Fibroblast of the aortic adventitia (primary cell): ENCODE data around the gene SLC2A13. TPM values are rescaled to one million over a fixed set of nuclear protein-coding genes. Genes with fewer than 3 reads are reported as not detected.

Experiments used
- DNase-seq: peaks from one replicate; pipeline ENCODE4 v3.0.0-alpha.2; 2010; ENCODE audit warnings: low read depth
- H3K4me3 ChIP-seq: 2 replicates; pipeline ENCODE4 v1.5.1; 2011; ENCODE audit warnings: low read depth, mild to moderate bottlenecking, control low read depth, low read length, moderate library complexity
- CTCF ChIP-seq: IDR thresholded peaks from 2 replicates; pipeline ENCODE4 v1.5.1; 2011; ENCODE audit warnings: mild to moderate bottlenecking, low read length, control low read depth, inconsistent platforms; ENCODE audit not compliant: insufficient read depth
- total RNA-seq: library from RNA; depleted of rRNA; stranded (reverse); fragments of >200 nt; gene quantifications from 2 replicates; pipeline ENCODE4 v1.2.3, GENCODE V29; 2012; ENCODE audit warnings: low replicate concordance

Gene SLC2A13
- total RNA-seq, 1 donor: 16.6 TPM

DNA sequence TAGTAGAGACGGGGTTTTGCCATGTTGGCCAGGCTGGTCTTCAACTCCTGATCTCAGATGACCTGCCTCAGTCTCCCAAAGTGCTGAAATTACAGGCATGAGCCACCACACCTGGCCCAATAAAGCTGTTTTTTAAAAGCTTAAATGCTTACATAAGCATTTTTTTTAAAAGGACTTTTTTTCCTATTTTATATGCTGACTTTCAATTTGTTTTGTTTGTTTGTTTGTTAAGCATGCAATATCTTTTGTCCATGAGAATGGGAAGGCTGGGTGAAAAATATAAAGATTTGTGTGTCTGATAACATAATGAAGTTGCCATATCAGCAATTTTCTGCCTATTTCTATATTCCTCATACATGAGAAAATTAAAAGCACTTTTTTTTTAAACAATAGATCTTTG lies 17.0 kb upstream of the SLC2A13 start:
- TF ChIP-seq CTCF: no peak

GRCh38 chr12:40117818-40118217 lies 11.9 kb upstream of the SLC2A13 start:
- no peak overlapping the region for H3K4me3 ChIP-seq
- no peak for TF ChIP-seq CTCF
- DNase-seq: no peak

More for the DNA sequence above, 17.0 kb upstream of the SLC2A13 start:
- no peak overlapping the region for H3K4me3 ChIP-seq
- no peak for DNase-seq

DNA sequence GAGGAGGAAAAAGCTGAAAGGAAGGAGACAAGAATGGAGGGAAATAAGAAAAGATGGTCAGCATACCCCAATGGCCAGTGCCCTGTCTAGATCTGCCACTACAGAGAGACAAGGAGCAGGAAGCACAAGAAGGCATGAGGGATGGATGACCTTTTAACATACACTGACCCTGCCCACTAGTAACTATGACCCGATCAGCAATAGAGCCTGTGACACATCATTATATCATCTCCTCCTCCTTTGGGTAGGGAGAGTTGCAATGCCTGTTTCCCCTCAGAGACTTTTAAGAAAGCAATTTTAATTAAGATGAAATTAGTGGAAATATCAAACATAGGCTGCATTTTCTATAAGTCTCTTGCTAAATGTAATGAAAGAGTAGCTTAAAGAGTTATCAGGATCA lies 4.7 kb upstream of the SLC2A13 start:
- no peak for DNase-seq
- no peak for TF ChIP-seq CTCF

DNA sequence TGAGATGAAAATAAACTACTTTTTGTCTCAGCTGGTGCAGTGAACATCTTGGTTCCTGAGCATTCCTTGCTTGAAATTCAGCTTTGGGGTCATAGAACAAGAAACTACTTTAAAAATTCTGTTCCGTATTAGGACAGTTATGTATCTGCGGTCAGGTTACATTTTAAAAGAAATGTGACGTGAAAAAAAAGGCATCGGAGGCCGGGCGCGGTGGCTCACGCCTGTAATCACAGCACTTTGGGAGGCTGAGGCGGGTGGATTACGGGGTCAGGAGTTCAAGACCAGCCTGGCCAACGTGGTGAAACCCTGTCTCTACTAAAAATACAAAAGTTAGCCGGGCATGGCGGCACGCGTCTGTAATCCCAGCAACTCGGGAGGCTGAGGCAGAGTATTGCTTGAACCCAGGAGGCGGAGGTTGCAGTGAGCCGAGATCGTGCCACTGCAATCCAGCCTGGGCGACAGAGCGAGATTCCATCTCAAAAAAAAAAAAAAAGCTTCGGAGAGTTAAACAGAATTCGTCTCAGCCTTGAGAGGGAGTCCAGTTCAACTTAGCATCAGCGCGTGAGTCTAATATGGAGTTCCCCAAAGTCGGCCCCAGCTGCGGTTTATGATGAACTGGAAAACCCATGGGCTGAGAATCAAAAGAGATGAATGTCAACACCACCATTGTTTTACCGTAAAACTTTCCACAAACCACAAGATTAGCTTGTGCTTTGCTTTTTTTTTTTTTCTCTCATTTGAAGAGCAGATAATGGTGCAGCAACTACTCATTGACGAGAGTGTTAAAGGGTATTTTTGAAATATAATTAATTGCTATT lies 2.1 kb upstream of the SLC2A13 start:
- DNase-seq: no peak
- TF ChIP-seq CTCF: no peak
- no peak overlapping the region for H3K4me3 ChIP-seq

More for the DNA sequence above, 4.7 kb upstream of the SLC2A13 start:
- H3K4me3 ChIP-seq: no peak overlapping the region

DNA sequence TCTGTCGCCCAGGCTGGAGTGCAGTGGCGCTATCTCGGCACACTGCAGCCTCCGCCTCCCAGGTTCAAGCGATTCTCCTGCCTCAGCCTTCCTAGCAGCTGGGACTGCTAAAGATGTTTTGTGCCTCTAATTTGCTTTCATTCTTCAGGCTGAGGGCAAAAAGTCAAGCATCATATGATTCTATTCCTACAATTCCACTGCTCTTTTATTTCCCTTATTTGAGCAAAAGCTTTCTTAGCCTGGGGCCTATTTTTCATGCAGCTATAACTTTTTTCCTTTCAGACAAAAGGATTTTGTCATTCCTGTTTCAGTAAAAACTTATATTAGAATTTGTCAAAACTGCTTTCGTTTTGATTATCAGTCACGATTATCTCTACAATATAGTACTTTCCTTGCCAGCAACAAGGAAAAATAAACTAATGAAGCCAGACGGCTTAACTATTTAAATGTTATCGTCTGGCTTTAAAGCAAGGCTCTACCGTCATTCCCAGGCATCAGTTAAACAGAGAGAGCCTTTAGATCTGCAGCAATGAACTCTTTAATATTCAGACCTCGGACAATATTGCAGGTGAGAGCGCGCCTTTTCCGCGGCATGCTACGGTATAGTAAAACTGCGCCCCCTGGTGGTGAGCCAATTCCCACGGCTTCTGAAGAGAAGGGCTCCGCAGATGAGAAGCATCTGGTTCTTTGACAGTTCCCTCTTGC lies 1.4 kb upstream of the SLC2A13 start:
- H3K4me3 ChIP-seq: peak overlapping the region; percentile 59
- TF ChIP-seq CTCF: peak; percentile 88

DNA sequence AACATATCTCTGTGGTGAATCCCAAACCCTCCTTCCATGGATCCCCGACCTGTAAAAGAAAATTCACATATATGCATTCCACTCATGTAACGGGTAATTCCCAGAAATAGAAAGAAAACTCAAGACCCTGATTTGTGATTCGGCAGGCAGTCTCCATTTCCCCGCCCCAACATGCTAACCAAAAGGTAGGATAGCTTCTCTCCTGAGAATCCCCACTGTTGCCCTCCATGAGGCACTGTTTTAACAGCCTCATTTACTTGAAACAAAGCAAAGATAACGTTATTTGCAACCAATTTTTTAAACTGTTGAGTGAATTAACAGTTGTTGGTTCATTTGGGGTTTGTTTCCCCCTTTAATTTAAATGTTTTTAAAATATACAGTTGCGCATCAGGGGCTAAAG lies 774 bp upstream of the SLC2A13 start:
- peak overlapping the region; percentile 82 for H3K4me3 ChIP-seq
- DNase-seq: peak; percentile 3
- no peak for TF ChIP-seq CTCF

More for the DNA sequence above, 1.4 kb upstream of the SLC2A13 start:
- DNase-seq: peak; percentile 88
